Neural cell (in vitro differentiated cells): ENCODE data around the gene FBP1. TPM values are rescaled to one million over a fixed set of nuclear protein-coding genes. Genes with fewer than 3 reads are reported as not detected.

Experiments used
- H2AFZ ChIP-seq: fragments of 200-600, 300-800 bp; sonication (generic), shearing (Covaris generic); 2 replicates; pipeline ENCODE4 v1.6.0; 2014; ENCODE audit warnings: low read depth, mild to moderate bottlenecking, antibody characterized with exemption, low read length, moderate library complexity
- H3F3A ChIP-seq: fragments of 200-600 bp; shearing (Covaris generic); 2 replicates; pipeline ENCODE4 v1.6.1; 2016; ENCODE audit warnings: mild to moderate bottlenecking, moderate library complexity, mixed read lengths, antibody characterized with exemption, low read length; ENCODE audit not compliant: insufficient read depth, poor library complexity, severe bottlenecking
- H3K27ac ChIP-seq: fragments of 200-600, 300-800 bp; sonication (generic), shearing (Covaris generic); 2 replicates; pipeline ENCODE4 v1.5.1; 2014; ENCODE audit warnings: mild to moderate bottlenecking, low read length, moderate library complexity
- H3K27me3 ChIP-seq: fragments of 300-800, 200-600 bp; sonication (generic), shearing (Covaris generic); 2 replicates; pipeline ENCODE4 v1.6.0; 2014; ENCODE audit warnings: mild to moderate bottlenecking, low read depth, low read length, moderate library complexity; ENCODE audit not compliant: insufficient read depth
- H3K36me3 ChIP-seq: fragments of 300-800, 200-600 bp; sonication (generic), shearing (Covaris generic); 2 replicates; pipeline ENCODE4 v1.5.1; 2014; ENCODE audit warnings: mild to moderate bottlenecking, antibody characterized with exemption, low read length, moderate library complexity; ENCODE audit not compliant: insufficient read depth
- H3K4me2 ChIP-seq: fragments of 300-800, 200-600 bp; sonication (generic), shearing (Covaris generic); 2 replicates; pipeline ENCODE4 v1.6.0; 2014; ENCODE audit warnings: mild to moderate bottlenecking, low read length
- H3K4me3 ChIP-seq: fragments of 300-800, 200-600 bp; sonication (generic), shearing (Covaris generic); 2 replicates; pipeline ENCODE4 v1.5.1; 2014; ENCODE audit warnings: mild to moderate bottlenecking, low read length, moderate library complexity
- H3K79me2 ChIP-seq: fragments of 200-600 bp; shearing (Covaris generic); replicated peaks from 2 replicates; pipeline ENCODE4 v1.6.0; 2014; ENCODE audit warnings: mild to moderate bottlenecking, low read length, moderate library complexity; ENCODE audit not compliant: insufficient read depth
- H3K9ac ChIP-seq: fragments of 300-800, 200-600 bp; sonication (generic), shearing (Covaris generic); 2 replicates; pipeline ENCODE4 v1.6.1; 2016; ENCODE audit warnings: mild to moderate bottlenecking, low read length, mixed read lengths
- H3K9me2 ChIP-seq: fragments of 200-600 bp; shearing (Covaris generic); 2 replicates; pipeline ENCODE4 v1.6.1; 2016; ENCODE audit warnings: mild to moderate bottlenecking, low read length, mixed read lengths; ENCODE audit not compliant: insufficient read depth
- H3K9me3 ChIP-seq: fragments of 200-600, 300-800 bp; sonication (generic), shearing (Covaris generic); 2 replicates; pipeline ENCODE4 v1.6.1; 2016; ENCODE audit warnings: mild to moderate bottlenecking, mixed run types, low read length, moderate library complexity, mixed read lengths
- H4K20me1 ChIP-seq: fragments of 200-600 bp; shearing (Covaris generic); 2 replicates; pipeline ENCODE4 v1.6.1; 2016; ENCODE audit warnings: mild to moderate bottlenecking, mixed run types; ENCODE audit not compliant: insufficient read depth
- CTCF ChIP-seq: fragments of 450-650 bp; IDR thresholded peaks from 2 replicates; pipeline ENCODE4 v1.5.1; 2014; ENCODE audit warnings: antibody characterized with exemption, mild to moderate bottlenecking, moderate library complexity; ENCODE audit not compliant: poor library complexity, severe bottlenecking
- EP300 ChIP-seq: fragments of 450-650 bp; conservative IDR thresholded peaks from 2 replicates; pipeline ENCODE4 v1.6.1; 2014; ENCODE audit warnings: antibody characterized with exemption, mild to moderate bottlenecking, moderate library complexity; ENCODE audit not compliant: poor library complexity, severe bottlenecking
- MXI1 ChIP-seq: fragments of 450-650 bp; conservative IDR thresholded peaks from 2 replicates; pipeline ENCODE4 v1.6.1; 2014; ENCODE audit warnings: antibody characterized with exemption, mild to moderate bottlenecking; ENCODE audit not compliant: poor library complexity, severe bottlenecking
- POLR2AphosphoS5 ChIP-seq: IDR thresholded peaks from 2 replicates; pipeline ENCODE4 v1.6.1; 2012
- RAD21 ChIP-seq: fragments of 450-650 bp; conservative IDR thresholded peaks from 2 replicates; pipeline ENCODE4 v1.6.1; 2014; ENCODE audit warnings: antibody characterized with exemption, mild to moderate bottlenecking, moderate library complexity
- REST ChIP-seq: IDR thresholded peaks from 2 replicates; pipeline ENCODE4 v1.6.1; 2012; ENCODE audit warnings: borderline replicate concordance
- SMC3 ChIP-seq: fragments of 450-650 bp; conservative IDR thresholded peaks from 2 replicates; pipeline ENCODE4 v1.6.1; 2014; ENCODE audit warnings: antibody characterized with exemption, mild to moderate bottlenecking, moderate library complexity; ENCODE audit not compliant: poor library complexity
- TAF1 ChIP-seq: IDR thresholded peaks from 2 replicates; pipeline ENCODE4 v1.6.1; 2012; ENCODE audit warnings: low read depth
- polyA plus RNA-seq: library from polyadenylated mRNA; depleted of rRNA; stranded (reverse); fragments of >200 nt; gene quantifications from 2 replicates; pipeline ENCODE4 v1.2.3, GENCODE V29; 2014

Gene FBP1
- polyA plus RNA-seq, 1 donor from 2014 or later: not detected

- no peak overlapping the region for H2AFZ ChIP-seq
- TF ChIP-seq TAF1 (no peak), MXI1 (no peak), RAD21 (no peak), POLR2AphosphoS5 (no peak), REST (no peak), CTCF (no peak)
- no peaks in the 10 kb centered on the region for H3K9me3 ChIP-seq
- H3K27me3 ChIP-seq: no peaks in the 10 kb centered on the region
- no peaks in the 10 kb centered on the region for H3F3A ChIP-seq
- H3K27ac ChIP-seq: no peak overlapping the region
- H3K79me2 ChIP-seq: peaks cover 7% of the 10 kb centered on the region
- H4K20me1 ChIP-seq: no peaks in the 10 kb centered on the region
- no peak overlapping the region for H3K9ac ChIP-seq
- no peaks in the 10 kb centered on the region for H3K9me2 ChIP-seq
- no peak overlapping the region for H3K4me3 ChIP-seq
- no peak overlapping the region for H3K4me2 ChIP-seq
- H3K36me3 ChIP-seq: peaks cover 7% of the 10 kb centered on the region
These were observed 79.1 kb downstream of the FBP1 start for GRCh38 chr9:94560237-94560636.

- Histone ChIP-seq H3F3A (no peaks in the 10 kb centered on the region), H3K9ac (no peak overlapping the region), H3K36me3 (no peaks in the 10 kb centered on the region), H3K27ac (no peak overlapping the region), H3K4me3 (no peak overlapping the region), H3K9me2 (no peaks in the 10 kb centered on the region), H3K9me3 (no peaks in the 10 kb centered on the region), H3K79me2 (peaks cover 7% of the 10 kb centered on the region), H3K27me3 (no peaks in the 10 kb centered on the region), H2AFZ (no peak overlapping the region), H4K20me1 (no peaks in the 10 kb centered on the region), H3K4me2 (no peak overlapping the region)
- no peak for TF ChIP-seq CTCF
- TF ChIP-seq EP300: no peak
- TF ChIP-seq RAD21: no peak
- TF ChIP-seq REST: no peak
- no peak for TF ChIP-seq SMC3
These were observed 81.9 kb downstream of the FBP1 start for GRCh38 chr9:94557376-94557775.
